ENCODE measurements around the gene TMEM39A.

- TF ChIP-seq CTCF (IDR thresholded peaks at IDR 0.05) (no peak), POLR2A (IDR thresholded peaks at IDR 0.05) (no peak), POLR2AphosphoS5 (IDR thresholded peaks at IDR 0.05) (no peak), EP300 (IDR thresholded peaks at IDR 0.05) (no peak)
Observed at GRCh38 chr3:119506631-119507030, 43.2 kb upstream of the TMEM39A start.

All from stomach (tissue), 4 donors.